ENCODE measurements around the gene SETD1A.
A peak's percentile ranks its signal among the peaks of the same experiment; 100 is the strongest.

The SETD1A gene

DNA sequence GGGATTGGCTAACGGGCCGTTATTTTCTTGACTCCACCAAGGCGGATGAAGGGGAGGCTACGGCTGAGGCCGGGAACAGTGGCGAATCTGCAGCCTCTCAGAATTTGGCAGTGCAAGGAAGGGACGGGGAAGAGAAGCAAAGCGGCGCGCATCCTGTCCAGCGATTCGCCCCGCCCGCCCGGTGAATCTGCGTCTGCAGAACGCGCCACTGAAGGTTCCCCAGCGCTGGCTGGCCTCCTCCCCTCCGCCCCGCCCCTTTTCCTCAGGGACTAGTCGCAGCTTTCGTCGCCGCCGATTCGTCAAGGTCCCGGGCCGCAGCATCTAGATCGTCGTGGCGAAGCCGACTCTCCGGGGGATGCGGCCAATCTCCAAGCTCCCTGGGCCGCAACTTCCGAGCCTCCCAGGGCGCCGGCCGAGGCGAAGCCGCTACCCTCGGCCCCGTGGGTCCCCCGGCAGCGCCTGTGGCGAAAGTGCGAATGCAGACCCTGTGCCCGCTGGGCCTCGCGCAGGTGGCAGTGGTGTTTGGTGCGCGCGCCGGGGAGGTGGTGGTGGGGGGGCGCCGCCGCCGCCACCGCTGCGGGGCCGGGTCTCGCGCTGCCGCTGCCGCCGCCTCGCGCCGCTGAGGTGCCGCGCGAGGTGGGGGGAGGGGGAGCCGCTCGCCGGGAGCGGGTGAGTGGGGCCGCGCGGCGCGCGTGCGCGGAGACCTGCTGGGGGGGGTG, at the start of gene SETD1A:
Gene SETD1A, plus strand, starts transcription at position 299 of the 719 bp plus-strand sequence. CDS start 978 bp downstream, outside the sequence.
- peak; percentile 94 for DNase-seq

DNA sequence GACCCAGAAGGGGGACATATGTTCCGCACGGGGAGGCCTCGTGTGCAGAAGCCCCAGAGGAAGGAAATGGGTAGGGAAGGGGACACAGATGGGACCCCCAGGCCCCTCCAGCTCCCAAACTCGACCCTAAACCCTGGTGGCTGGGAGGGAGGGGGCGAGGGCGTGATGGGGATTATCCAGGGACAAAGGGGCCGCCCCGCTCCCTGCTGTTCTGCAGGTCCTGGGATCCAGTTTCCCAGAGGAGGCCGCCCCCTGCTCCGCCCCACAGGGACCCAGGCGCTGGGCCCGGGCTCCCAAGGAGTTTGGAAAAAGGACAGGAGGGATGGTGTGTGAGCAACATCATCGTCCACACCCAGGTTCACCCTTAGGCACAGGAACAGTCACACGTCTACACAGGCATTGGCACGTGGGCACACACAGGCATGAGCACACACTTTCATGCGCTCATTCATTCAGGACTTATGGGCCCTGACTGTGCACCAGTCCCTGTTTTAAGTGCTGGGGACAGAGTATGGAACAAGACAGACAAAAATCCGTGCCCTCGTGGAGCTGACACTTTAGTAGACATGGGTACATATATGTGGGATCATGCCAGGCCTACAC, 47.0 kb upstream of the SETD1A start:
- DNase-seq = no peak

DNA sequence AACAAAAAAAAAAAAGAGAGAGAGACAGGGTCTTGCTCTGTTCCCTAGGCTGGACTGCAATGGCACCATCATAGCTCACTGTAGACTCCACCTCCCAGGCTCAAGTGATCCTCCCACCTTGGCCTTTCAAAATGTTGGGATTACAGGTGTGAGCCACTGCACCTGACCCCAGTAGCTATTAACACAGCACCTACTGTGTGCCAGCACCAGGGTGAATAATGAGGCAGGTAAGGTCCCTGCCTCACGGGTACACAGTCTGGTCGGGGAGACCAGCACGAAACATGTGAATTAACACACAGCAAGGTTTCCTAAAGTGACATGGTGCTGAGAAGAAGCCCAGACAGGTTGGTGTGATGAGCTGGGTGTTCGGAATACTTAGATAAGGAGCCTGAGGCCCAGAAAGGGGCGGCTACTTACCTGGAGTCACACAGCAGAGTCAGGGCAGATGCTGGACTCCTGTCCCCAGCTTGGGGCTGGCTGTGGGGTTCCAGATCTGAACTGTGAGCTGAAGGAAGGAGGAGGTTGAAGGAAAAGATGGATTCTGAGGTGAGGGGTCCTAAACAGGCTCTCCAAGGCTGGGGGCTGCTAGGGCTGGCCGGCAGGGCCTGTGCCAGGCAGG, 44.7 kb upstream of the SETD1A start:
- no peak for DNase-seq

DNA sequence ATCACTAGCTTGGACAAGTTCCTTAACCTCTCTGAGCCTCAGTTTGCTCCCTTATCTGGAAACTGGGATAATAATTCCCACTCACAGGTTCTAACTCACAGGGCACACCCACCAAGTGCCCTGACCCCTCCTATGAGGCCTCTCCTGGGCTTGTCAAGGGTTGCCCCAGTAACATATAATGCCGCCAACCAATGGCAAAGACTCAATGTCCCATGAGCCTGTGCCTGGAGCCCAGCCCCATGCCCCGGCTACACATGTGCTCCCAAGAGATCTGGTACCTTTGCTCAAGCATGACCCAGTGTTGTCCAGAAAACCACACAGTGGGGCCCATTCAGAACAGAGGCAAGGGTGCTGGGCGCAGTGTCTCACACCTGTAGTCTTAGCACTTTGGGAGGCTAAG, 42.7 kb upstream of the SETD1A start:
- peak; percentile 18 for DNase-seq

DNA sequence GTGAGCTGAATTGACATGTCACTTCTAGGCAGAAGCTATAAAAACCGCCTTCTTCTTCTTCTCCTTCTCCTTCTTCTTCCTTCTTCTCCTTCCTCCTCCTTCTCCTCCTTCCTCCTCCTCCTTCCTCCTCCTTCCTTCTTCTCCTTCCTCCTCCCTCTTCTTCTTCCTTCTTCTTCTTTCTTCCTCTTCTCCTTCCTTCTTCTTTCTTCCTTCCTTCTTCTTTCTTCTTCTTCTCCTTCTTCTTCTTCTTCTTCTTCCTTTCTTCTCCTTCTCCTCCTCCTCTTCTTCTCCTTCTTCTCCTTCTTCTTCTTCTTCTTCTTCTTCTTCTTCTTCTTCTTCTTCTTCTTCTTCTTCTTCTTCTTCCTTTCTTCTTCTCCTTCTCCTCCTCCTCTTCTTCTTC, 38.9 kb upstream of the SETD1A start:
- DNase-seq = no peak

DNA sequence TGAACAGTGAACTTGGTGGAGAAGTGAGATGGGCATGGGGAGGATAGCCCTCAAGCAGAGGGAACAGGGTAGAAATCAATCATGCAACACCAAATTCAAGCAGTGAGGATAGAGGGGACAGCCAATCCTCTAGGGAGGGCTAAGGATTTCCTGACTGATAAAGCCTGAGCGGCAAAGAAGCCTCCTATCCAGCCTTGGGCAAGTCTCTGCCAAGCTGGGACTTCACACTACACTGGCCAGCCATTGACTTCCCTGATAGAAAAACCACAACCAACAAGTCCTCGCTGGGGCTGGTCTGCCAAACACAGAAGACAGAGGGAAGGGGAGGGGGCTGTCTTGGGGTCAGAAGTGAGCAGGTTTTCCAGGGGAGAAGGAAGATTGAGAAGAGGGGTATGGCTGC, 36.7 kb upstream of the SETD1A start:
- DNase-seq = peak; percentile 17

DNA sequence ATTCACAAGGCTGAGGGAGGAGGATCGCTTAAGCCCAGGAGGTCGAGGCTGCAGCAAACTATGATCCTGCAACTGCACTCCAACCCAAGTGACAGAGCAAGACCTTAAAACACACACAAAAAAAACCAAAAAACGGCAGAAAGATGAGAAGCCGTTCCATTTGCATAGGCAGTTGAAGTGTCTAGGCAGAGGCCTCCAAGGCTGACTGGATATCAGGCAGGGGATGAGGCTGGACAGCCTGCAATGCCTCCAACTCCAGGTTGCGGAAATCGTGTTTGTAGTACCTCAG, 36.2 kb upstream of the SETD1A start:
- no peak for DNase-seq

DNA sequence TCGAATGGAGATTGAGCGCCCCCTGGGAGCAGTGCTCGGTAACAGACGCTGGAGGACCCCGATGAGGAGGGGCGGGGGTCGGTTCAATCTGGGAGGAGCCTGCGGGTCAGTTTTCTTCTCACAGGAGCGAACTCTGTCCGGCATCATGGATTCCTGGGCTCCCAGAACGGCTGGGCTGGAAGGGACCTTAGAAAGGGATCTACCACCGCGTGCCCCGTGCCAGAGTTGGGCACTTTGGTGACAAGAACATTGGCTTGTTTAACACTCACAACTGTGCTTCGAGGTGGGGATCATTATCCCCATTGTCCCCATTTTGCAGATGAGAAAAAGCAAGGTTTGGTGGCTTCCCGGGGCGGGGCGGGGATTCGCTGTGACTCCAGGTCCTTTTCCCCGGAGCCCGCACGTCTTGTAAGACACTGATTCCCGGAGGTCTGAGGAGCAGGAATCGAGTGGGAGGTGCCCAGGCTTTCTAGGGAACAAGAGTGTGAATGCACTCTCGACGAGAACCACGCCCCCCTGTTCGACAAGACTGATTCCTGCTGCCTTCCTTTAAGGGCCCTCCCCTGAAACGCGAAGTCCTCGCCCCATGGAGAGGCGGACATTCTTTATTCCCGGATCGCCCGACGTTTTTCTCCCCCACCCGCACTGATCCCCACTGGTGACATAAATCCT, 35.7 kb upstream of the SETD1A start:
- DNase-seq = peak; percentile 87

DNA sequence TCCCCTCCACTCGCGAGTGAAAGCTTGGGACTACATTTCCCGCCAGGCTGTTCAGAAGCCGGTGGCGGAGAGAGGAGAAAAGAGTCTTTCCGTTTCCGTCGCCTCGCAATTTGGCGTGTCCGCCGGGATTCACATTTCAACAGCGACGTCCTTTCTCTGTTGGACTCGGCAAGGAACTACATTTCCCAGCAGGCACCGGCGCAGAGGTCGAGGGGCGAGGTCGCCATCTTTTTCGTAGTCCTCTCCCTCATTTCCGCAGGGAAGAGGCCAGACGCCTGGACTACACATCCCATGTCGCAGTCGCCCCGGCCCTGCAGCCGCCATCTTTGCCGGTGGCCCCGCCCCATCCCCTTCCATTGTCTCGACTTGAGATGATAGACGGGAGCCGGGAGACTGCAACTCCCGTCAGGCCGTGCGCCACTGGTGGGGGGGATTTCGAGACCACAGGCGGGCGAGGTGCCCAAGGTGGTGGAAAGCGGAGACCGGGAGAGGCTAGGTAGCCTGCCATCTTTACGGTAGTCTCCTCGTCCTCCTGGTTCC, 35.1 kb upstream of the SETD1A start:
- DNase-seq = peak; percentile 100

DNA sequence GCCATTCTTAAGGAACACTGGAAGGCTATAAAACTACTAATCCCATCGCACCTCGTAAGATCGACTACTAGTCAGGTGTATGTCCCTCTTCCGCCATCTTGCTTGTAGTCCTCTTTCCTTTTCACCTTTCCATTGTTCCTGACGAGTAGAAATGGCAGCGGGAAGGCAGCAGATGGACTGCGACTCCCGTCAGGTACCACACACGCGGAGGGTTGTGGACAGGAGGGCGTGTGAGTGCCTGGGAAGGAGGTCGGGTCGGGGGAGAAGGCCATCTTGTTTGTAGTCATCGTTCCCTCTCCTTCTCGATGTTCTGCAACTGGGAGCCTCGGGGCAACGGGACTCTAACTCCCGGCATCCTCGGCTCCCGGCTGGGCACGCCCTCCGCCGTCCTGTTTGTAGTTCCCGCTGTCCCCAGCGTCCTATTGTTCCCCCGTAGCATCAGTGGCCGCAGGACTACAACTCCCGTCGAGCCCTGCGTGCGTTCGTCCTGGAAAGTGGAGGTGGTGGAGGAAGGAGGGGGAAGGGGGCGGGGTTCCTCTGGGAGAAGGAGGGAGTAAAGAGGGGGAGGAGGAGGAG, 34.5 kb upstream of the SETD1A start:
- peak; percentile 99 for DNase-seq

DNA sequence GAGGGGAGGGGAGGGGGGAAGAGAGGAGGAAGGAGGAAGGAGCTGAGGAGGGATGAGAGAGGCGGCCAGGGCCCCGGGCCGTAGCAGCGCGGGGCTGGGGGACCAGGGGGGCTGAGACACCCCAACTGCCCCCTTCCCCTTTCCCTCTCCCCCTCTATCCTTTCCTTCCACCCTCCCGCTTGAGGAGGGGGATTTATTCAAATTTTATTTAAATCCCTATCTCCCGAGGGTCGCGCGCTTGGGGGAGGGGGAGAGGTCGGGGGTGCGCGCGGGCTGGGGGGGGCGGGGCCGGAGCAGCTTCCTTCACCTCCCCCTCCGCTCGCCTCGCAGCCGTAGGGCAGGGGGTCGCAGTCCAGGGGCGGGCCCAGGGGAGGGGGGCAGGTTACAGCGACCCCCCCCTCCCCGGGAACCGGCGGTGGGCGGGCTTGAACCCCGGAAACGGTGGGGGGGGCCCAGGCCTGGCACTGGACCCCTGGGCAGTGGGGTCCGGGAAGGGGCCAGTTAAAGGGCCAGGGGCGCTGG, 33.9 kb upstream of the SETD1A start, which contains the start of gene FBXL19:
Gene FBXL19, plus strand, starts transcription at position 19 of the 522 bp plus-strand sequence. CDS start 2,183 bp downstream, outside the sequence.
- no peak for DNase-seq

DNA sequence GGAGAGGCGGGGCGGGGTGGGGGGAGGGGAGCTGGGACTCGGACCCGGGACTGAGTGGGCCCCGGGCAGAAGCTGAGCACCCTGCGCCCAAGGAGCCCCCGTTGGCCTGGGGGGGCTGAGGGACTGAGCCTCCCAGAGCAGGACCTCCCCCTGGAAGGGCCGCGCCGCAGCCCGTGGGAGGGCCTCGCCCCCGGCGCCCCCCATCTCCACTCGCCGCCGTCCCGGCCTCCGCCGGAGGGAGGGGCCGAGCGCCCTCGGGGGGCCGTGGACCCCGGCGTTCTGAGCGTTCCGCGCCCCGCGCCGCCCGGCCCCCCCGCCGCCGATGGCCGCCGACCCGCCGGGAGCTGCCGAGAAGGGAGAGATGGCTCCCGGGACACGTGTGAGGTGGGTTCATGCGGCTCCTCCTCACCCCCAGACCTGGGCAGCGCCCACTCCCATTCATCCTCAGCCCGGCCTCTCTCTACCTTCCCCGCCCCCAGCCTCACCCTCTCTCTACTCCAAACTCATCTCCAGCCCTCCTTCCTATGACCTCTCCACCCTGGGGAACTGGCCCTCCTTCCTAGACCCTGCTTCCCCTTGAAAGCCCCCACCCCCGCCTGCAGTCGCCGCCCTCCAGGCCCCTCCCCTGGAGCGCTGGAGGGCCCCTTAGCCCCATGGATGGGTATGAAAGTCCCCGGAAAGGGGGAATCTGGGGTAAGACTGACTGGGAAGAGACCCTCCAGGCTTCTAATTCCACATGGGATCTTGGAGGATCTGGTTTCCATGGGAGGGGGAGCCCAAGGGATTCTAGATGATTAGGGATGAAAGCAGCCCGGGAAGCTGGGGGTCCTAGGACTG, 33.3 kb upstream of the SETD1A start:
- no peak for DNase-seq

DNA sequence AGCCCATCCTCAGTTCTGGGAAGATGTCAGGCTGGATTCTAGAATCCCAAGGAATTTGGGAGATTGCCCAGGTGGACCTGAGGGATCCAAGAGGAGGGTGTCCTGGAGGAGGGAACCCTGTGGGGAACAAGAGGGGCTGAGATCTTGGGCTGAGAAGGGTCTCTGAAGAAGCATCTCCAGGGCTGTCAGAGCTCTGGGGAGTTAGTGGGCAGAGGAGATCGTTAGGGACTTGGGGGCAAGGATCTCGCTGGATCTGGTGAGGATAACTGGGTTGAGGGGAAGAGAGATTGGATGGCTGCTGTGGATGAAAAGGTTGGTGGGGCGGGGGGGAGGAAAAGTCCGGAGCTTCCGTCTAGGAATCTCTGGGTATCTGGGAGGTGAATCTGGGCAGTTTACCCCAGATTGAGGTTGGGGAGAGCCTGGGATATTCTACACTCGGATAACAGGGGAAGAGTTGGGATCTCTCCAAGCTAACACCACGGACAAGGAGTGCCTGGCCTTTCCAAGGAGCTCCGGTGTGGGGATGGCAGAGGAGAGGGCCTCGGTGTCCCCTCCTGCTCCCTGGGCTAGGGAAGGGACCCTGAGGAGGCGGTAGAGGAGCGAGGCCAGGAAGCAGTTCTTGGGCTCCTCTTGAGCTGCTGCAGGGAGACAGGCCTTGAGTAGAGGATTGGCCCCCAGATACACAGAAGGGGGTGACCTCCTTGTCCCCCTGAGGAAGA, 32.5 kb upstream of the SETD1A start:
- no peak for DNase-seq

DNA sequence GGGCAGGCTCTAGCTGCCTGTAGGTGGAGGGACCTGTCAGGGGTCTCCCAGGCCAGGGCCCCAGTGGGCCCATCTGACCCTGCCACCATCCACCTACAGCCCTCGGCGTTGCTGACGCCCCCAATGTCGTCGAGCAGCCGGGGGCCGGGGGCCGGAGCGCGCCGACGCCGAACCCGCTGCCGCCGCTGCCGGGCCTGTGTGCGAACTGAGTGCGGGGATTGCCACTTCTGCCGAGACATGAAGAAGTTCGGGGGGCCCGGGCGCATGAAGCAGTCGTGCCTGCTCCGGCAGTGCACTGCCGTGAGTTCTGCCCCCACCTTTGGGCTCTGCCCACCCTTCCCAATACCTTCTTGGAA, 31.9 kb upstream of the SETD1A start:
- no peak for DNase-seq

DNA sequence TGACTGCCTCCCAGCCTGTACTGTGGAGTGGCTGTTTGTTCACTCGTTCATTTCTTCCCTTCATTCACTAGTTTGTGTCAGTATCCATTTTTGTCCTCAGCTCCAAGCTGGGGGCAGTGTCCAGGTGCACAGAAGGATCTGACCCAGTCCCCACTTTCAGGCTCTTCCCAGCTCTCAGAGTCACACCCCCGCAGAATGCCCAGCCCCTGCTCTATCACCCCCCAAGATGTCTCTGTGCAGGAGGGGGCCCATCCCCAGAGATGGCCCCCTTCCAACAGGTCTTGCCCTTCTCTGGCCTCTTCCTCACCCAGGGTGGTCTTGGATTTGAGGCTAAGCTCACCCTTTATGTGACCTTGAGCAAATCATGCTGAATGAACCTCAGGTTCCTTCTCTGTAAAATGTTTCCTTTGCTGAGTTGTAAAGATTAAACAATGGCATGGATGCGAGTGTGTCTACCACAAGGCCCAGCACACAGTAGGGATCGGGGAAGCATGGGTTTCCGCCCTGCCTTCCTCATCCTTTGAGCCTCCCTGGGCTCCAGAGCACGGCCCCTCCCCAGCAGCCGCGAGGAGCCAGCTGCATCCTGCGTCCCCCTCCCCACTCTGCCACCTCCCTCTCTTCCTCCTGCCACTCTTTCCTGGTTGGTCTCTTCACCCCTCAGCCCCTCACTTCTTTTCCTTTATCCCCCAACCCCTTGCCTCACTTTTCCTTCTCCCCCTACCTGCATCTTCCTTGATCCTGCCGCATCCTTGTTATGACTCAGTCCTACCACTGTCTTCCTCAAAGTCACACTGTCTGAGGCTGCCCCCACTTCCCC, 31.4 kb upstream of the SETD1A start:
- no peak for DNase-seq

DNA sequence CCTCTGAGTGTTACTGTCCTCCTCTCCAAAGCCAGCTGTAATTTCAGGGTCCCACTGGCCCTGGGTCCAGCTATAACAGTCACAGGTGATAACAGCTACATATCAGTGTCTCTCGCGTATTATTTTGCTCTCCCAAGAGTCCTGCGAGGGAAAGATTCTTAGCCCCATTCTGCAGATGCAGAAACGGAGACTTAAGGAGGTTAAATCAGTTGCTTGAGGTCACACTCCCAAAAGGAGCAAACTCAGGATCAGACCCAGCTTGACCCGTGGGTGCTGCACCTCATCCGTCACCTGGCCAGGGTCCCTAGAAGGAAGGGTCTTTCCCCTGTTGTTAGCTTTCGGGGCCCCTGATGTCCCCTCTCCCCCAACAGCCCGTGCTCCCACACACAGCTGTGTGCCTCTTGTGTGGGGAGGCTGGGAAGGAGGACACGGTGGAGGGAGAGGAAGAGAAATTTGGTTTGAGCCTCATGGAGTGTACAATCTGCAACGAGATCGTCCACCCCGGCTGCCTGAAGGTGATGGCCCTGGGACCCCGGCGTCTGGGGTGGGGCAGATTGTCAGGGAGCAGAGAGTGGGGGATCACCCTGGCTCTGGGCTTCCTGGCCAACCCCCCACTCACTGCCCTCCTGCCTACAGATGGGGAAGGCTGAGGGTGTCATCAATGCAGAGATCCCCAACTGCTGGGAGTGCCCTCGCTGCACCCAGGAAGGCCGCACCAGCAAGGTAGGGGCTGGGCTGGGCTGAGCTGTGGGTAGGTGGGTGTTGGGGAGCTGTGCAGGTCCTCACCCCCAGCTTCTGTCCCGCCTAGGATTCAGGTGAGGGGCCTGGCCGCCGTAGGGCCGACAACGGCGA, 30.4 kb upstream of the SETD1A start:
- DNase-seq = no peak

DNA sequence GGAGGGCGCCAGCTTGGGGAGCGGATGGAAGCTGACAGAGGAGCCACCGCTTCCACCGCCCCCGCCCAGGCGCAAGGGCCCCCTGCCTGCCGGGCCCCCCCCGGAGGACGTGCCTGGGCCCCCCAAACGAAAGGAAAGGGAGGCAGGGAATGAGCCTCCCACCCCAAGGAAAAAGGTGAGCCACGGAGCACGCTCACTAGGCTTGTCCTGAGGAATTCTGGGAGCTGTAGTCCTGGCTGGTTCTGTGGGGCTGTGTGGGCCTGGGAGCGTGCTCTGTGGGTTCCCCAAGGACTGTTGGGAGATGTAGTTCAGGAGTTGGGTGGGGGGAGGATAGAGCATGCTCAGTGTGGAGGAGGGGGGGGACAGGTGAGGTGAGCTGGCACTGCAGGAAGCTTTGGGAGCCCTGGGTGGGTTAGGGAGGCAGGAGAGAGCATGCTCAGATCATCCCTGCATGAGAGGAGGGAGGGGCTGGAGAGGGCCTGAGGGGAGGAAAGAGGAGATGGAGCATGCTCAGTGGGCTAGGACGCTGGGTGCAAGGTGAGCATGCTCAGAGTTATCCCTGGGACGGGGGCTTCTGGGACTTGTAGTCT, 29.7 kb upstream of the SETD1A start:
- peak; percentile 72 for DNase-seq

DNA sequence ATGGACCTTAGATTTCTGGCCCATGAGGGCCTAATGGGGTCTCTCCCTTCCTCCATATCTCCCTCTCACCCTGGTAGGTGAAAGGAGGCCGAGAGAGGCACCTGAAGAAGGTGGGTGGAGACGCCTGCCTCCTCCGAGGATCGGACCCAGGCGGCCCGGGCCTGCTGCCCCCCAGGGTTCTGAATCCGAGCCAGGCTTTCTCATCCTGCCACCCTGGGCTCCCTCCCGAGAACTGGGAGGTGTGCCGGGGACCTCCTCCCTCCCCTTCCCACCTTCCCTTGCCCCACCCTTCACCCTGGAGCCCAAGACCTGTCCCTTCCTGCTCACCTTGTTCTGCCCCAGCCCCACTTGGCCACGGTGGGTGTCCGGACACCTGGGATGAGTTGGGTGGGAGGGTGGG, 29.2 kb upstream of the SETD1A start:
- DNase-seq = no peak

DNA sequence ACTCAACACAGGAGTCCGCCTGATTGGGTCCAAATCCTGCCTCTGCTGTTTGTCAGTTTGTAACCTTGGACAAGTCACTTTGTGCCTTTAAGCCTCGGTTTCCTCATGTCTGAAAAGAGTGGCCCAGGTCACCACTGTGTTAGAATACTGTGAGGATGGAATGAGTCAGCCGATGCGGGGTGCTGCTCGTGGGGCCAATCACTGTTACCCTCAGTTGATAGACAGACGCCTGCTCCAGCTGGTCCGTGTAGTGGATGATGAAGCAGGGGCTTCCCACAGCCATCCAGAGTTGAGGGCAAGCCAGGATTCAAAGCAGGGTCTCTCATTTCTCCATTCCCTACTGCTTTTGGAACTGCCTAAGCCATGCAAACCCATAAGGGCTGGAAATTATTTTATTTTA, 28.4 kb upstream of the SETD1A start:
- DNase-seq = no peak
